Stomach smooth muscle (tissue), 2 donors: ENCODE results near the gene GRWD1.
A peak's percentile ranks its signal among the peaks of the same experiment; 100 is the strongest.

Experiments
- H3K27ac ChIP-seq: one replicate; pipeline ENCODE4 v1.7.0; 2013; ENCODE audit warnings: mild to moderate bottlenecking, low read length, inconsistent platforms
- H3K27me3 ChIP-seq, 2 donors: one replicate each; pipeline ENCODE4 v1.7.0; 2013; ENCODE audit warnings: low read length in 2 of 2; ENCODE audit not compliant: insufficient read depth in 2 of 2, control insufficient read depth in 1 of 2
- H3K36me3 ChIP-seq, 2 donors: one replicate each; pipeline ENCODE4 v1.7.0; 2013; ENCODE audit warnings: low read length in 2 of 2; ENCODE audit not compliant: control insufficient read depth in 2 of 2, insufficient read depth in 2 of 2
- H3K4me1 ChIP-seq: one replicate; pipeline ENCODE4 v1.7.0; 2013; ENCODE audit warnings: low read length; ENCODE audit not compliant: control insufficient read depth, insufficient read depth
- H3K4me3 ChIP-seq, 2 donors: one replicate each; pipeline ENCODE4 v1.7.0; 2013; ENCODE audit warnings: low read length in 2 of 2
- H3K9ac ChIP-seq, 2 donors: one replicate each; pipeline ENCODE4 v1.7.0; 2013; ENCODE audit warnings: low read length in 2 of 2, mild to moderate bottlenecking in 1 of 2
- H3K9me3 ChIP-seq, 2 donors: one replicate each; pipeline ENCODE4 v1.7.0; 2013; ENCODE audit warnings: low read length in 2 of 2; ENCODE audit not compliant: control insufficient read depth in 2 of 2
- donor health status: healthy.
- donor health status: Pancreatic carcinoma.

GRWD1 gene

GRCh38 chr19:48428670-48429069 is 17.1 kb upstream of the GRWD1 start:
- H3K27ac ChIP-seq, result no peak overlapping the region
- H3K9ac ChIP-seq, result no peak overlapping the region
- H3K9me3 ChIP-seq, result no peaks in the 10 kb centered on the region
- no peak overlapping the region for H3K4me3 ChIP-seq
- H3K4me1 ChIP-seq, result no peaks in the 10 kb centered on the region
- H3K36me3 ChIP-seq, result no peaks in the 10 kb centered on the region
- no peaks in the 10 kb centered on the region for H3K27me3 ChIP-seq

GRCh38 chr19:48433337-48433736 is 12.4 kb upstream of the GRWD1 start:
- no peak overlapping the region for H3K9ac ChIP-seq
- H3K9me3 ChIP-seq, result no peaks in the 10 kb centered on the region
- H3K4me3 ChIP-seq, result no peak overlapping the region

GRCh38 chr19:48436586-48436985 is 9.2 kb upstream of the GRWD1 start:
- Histone ChIP-seq H3K36me3 (no peaks in the 10 kb centered on the region), H3K27me3 (peaks cover 10 to 26% of the 10 kb centered on the region in 2 donors), H3K4me3 (no peak overlapping the region)

More at GRCh38 chr19:48433337-48433736, 12.4 kb upstream of the GRWD1 start:
- H3K36me3 ChIP-seq, result no peaks in the 10 kb centered on the region
- no peaks in the 10 kb centered on the region for H3K4me1 ChIP-seq
- H3K27ac ChIP-seq, result no peak overlapping the region
- H3K27me3 ChIP-seq, result peaks cover 0 to 15% of the 10 kb centered on the region in 2 donors

GRCh38 chr19:48441360-48442050 is 4.3 kb upstream of the GRWD1 start:
- Histone ChIP-seq H3K9me3 (no peaks in the 10 kb centered on the region), H3K4me3 (no peak overlapping the region), H3K27me3 (peaks cover 29 to 31% of the 10 kb centered on the region in 2 donors)

More at GRCh38 chr19:48436586-48436985, 9.2 kb upstream of the GRWD1 start:
- no peak overlapping the region for H3K9ac ChIP-seq
- no peak overlapping the region for H3K27ac ChIP-seq
- H3K4me1 ChIP-seq, result no peaks in the 10 kb centered on the region
- no peaks in the 10 kb centered on the region for H3K9me3 ChIP-seq

GRCh38 chr19:48442116-48443035 is 3.4 kb upstream of the GRWD1 start:
- Histone ChIP-seq H3K27me3 (peaks cover 26 to 29% of the 10 kb centered on the region in 2 donors), H3K4me3 (no peak overlapping the region), H3K36me3 (peaks cover 0 to under 1% of the 10 kb centered on the region in 2 donors), H3K9me3 (no peaks in the 10 kb centered on the region), H3K9ac (no peak overlapping the region), H3K4me1 (peaks cover 26% of the 10 kb centered on the region), H3K27ac (no peak overlapping the region)

More at GRCh38 chr19:48441360-48442050, 4.3 kb upstream of the GRWD1 start:
- Histone ChIP-seq H3K36me3 (no peaks in the 10 kb centered on the region), H3K27ac (no peak overlapping the region), H3K9ac (no peak overlapping the region), H3K4me1 (peaks cover 21% of the 10 kb centered on the region)

- Histone ChIP-seq H3K9me3 (no peaks in the 10 kb centered on the region), H3K4me3 (peak overlapping the region in 1 of 2 donors; percentile 8), H3K36me3 (peaks cover 2 to 3% of the 10 kb centered on the region in 2 donors), H3K27me3 (peaks cover 26 to 29% of the 10 kb centered on the region in 2 donors), H3K27ac (no peak overlapping the region), H3K4me1 (peaks cover 26% of the 10 kb centered on the region), H3K9ac (no peak overlapping the region)
These were observed 2.5 kb upstream of the GRWD1 start for GRCh38 chr19:48443256-48443655.

- peaks cover 26% of the 10 kb centered on the region for H3K4me1 ChIP-seq
- H3K9ac ChIP-seq, result no peak overlapping the region
- no peak overlapping the region for H3K27ac ChIP-seq
- H3K27me3 ChIP-seq, result peaks cover 26 to 29% of the 10 kb centered on the region in 2 donors
- peak overlapping the region in 1 of 2 donors; percentile 97 for H3K4me3 ChIP-seq
- H3K9me3 ChIP-seq, result no peaks in the 10 kb centered on the region
- peaks cover 6 to 8% of the 10 kb centered on the region in 2 donors for H3K36me3 ChIP-seq
These were observed 2.1 kb upstream of the GRWD1 start for GRCh38 chr19:48443731-48444128.

- Histone ChIP-seq H3K9me3 (no peaks in the 10 kb centered on the region), H3K36me3 (peaks cover 7 to 9% of the 10 kb centered on the region in 2 donors), H3K27ac (no peak overlapping the region), H3K27me3 (peaks cover 26 to 28% of the 10 kb centered on the region in 2 donors), H3K4me3 (peak overlapping the region in 1 of 2 donors; percentile 97), H3K4me1 (peaks cover 26% of the 10 kb centered on the region), H3K9ac (no peak overlapping the region)
These were observed 1.5 kb upstream of the GRWD1 start for GRCh38 chr19:48444129-48444935.

GRCh38 chr19:48444936-48445200 is 915 bp upstream of the GRWD1 start:
- Histone ChIP-seq H3K4me3 (peak overlapping the region; percentile 89 to 97), H3K27ac (no peak overlapping the region), H3K27me3 (peaks cover 24 to 25% of the 10 kb centered on the region in 2 donors), H3K4me1 (peaks cover 26% of the 10 kb centered on the region), H3K9me3 (no peaks in the 10 kb centered on the region), H3K36me3 (peaks cover 9 to 11% of the 10 kb centered on the region in 2 donors), H3K9ac (peak overlapping the region in 1 of 2 donors; percentile 95)

- Histone ChIP-seq H3K36me3 (peaks cover 11 to 12% of the 10 kb centered on the region in 2 donors), H3K4me1 (peaks cover 26% of the 10 kb centered on the region), H3K9me3 (no peaks in the 10 kb centered on the region), H3K4me3 (peak overlapping the region; percentile 89 to 97), H3K9ac (peak overlapping the region; percentile 95 to 97), H3K27ac (peak overlapping the region; percentile 82), H3K27me3 (peaks cover 23 to 25% of the 10 kb centered on the region in 2 donors)
These were observed 552 bp upstream of the GRWD1 start for GRCh38 chr19:48445256-48445605.
